Measurements from ENCODE around the gene DERL3.
A peak's percentile ranks its signal among the peaks of the same experiment; 100 is the strongest.

The DERL3 gene

DNA sequence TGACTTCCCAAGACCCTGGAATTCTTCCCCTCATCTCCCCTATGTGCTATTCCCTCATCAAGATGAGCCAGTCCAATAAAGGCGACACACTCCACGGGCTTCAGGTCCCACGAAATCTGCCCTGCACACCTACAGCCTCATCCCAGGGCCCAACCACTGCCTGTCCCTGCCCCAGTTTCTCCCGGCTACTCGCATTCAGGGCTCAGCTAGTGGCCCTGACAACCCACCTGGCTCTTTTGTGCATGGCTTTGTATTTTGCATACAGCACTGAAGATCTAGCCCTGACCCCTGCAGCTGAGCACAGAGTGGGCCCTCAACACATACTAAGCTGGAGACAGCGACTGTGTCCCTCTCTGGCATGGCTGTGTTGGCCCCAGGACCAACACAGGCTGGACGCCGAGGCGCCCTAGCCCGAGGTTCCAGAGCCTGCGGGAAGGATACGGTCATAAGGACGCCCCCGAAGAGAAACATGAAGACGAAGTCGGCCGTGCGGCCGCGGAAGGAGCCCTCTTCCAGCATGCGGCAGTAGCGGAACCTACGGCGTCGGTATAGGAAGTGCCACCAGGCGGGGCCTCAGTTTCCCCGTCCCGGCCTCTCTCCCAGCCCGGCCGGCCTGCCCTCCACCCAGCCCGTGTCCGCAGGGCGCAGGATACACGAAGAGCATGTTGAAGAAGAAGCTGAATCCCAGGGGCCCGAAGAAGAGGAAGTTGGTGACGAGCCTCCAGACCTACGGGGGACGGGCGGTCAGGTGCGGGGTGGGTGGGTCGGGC lies 710 bp downstream of the DERL3 start:
- Histone ChIP-seq H3K4me1 (ENCODE audit: insufficient read depth, low read length) (peaks cover 20% of the 10 kb centered on the region), H3K27me3 (ENCODE audit: insufficient read depth, low read length, poor library complexity) (no peaks in the 10 kb centered on the region), H4K20me1 (ENCODE audit: insufficient read depth, low read length) (peaks cover 15% of the 10 kb centered on the region), H3K27ac (ENCODE audit: low read length) (no peak overlapping the region), H3K79me2 (ENCODE audit: insufficient read depth, low read length) (no peaks in the 10 kb centered on the region), H3K4me2 (ENCODE audit: insufficient read depth, low read length) (peak overlapping the region; percentile 79), H3K9ac (ENCODE audit: low read depth, low read length) (peak overlapping the region; percentile 34; the same call in 1 of the 2 replicates), H3K36me3 (ENCODE audit: insufficient read depth, low read length) (peaks cover 43% of the 10 kb centered on the region), H3K4me3 (ENCODE audit: low read depth in 1 of 2, low read length in 2 of 2) (peak overlapping the region in 1 of 2 experiments; percentile 63; a peak in 2 of 4 replicates), H2AFZ (ENCODE audit: low read depth, low read length) (no peak overlapping the region), H3K9me3 (ENCODE audit: insufficient read depth, low read length, severe bottlenecking) (no peaks in the 10 kb centered on the region)
- DNase-seq = no peak
- TF ChIP-seq, protein P1, sequence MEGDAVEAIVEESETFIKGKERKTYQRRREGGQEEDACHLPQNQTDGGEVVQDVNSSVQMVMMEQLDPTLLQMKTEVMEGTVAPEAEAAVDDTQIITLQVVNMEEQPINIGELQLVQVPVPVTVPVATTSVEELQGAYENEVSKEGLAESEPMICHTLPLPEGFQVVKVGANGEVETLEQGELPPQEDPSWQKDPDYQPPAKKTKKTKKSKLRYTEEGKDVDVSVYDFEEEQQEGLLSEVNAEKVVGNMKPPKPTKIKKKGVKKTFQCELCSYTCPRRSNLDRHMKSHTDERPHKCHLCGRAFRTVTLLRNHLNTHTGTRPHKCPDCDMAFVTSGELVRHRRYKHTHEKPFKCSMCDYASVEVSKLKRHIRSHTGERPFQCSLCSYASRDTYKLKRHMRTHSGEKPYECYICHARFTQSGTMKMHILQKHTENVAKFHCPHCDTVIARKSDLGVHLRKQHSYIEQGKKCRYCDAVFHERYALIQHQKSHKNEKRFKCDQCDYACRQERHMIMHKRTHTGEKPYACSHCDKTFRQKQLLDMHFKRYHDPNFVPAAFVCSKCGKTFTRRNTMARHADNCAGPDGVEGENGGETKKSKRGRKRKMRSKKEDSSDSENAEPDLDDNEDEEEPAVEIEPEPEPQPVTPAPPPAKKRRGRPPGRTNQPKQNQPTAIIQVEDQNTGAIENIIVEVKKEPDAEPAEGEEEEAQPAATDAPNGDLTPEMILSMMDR (IDR thresholded peaks at IDR 0.05; ENCODE audit: borderline replicate concordance, extremely low read depth, low read length, poor library complexity, severe bottlenecking) = no peak
- TF ChIP-seq EZH2 (IDR thresholded peaks at IDR 0.05; ENCODE audit: borderline replicate concordance, low read depth, low read length, severe bottlenecking) = no peak
- no peak for ATAC-seq (ENCODE audit: insufficient read depth, low read depth)

DNA sequence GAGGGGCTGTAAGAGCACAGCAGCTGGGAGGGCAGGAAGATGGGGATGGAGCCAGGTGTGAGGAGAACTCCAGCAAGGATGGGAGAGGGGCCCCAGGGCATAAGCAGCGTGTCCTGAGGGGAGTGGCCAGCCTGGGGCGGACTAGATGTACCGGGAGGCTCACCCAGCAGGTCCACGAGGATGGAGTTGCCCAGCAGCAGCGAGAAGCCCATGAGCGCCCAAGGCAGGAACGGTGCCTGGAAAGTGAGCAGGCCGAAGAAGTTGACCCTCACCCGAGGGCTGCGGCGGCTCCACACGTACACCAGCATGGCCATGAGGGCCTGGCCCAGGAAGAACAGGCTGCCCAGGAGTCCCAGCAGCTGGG lies 1.3 kb downstream of the DERL3 start:
- Histone ChIP-seq H3K4me2 (ENCODE audit: insufficient read depth, low read length) (peak overlapping the region; percentile 79; the same call in 1 of the 2 replicates), H3K36me3 (ENCODE audit: insufficient read depth, low read length) (peaks cover 49% of the 10 kb centered on the region), H4K20me1 (ENCODE audit: insufficient read depth, low read length) (peaks cover 21% of the 10 kb centered on the region), H3K9ac (ENCODE audit: low read depth, low read length) (no peak overlapping the region), H3K4me3 (ENCODE audit: low read depth in 1 of 2, low read length in 2 of 2) (no peak overlapping the region), H3K27ac (ENCODE audit: low read length) (no peak overlapping the region; the same call in 1 of the 2 replicates), H3K79me2 (ENCODE audit: insufficient read depth, low read length) (0 out of 2 replicates have a peak, but pooled peaks cover 2% of the 10 kb centered on the region), H3K4me1 (ENCODE audit: insufficient read depth, low read length) (peaks cover 20% of the 10 kb centered on the region), H2AFZ (ENCODE audit: low read depth, low read length) (no peak overlapping the region), H3K9me3 (ENCODE audit: insufficient read depth, low read length, severe bottlenecking) (no peaks in the 10 kb centered on the region), H3K27me3 (ENCODE audit: insufficient read depth, low read length, poor library complexity) (no peaks in the 10 kb centered on the region)
- ATAC-seq (ENCODE audit: insufficient read depth, low read depth) (no peak), DNase-seq (no peak)
- TF ChIP-seq, protein P1 (IDR thresholded peaks at IDR 0.05; ENCODE audit: borderline replicate concordance, extremely low read depth, low read length, poor library complexity, severe bottlenecking) = no peak
- TF ChIP-seq EZH2 (IDR thresholded peaks at IDR 0.05; ENCODE audit: borderline replicate concordance, low read depth, low read length, severe bottlenecking) = no peak

DNA sequence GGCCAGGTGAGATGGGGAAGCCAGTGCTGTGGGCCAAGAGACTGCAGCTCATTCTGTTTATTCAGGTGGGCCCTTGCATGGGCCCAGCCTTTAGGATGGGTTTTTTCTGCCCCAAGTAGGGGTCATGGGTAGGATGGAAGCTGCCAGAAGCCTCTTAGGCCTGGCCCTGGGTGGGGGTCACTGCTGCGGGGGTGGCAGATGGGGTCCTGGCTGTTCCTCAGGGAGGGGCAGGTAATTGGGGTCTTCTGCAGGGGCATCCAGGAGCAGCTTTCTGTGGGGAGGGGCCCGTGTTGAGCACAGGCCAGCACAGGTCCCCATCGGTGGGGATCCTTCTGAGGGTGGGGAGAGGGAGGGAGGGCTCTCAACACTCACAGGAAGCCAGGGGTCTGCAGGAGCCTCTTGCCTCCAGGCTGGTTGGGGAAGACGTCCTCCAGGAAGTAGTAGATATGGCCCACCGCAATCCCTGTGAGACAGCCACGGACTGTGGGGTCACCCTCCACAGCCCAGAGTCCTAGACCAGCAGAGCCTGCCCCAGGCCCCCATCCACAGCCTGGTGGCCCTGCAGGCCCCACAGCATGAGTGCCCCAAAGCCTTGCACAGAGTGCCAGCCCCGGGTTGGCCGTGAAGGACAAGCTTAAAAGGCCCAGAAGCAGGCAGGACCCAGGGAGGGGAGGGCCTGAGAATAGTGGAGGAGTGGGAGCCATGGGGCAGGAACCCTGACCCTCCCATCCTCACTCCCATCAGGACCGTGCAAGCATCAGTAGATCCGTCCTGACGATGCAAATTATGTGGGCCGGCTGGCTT lies 1.9 kb downstream of the DERL3 start:
- H3K4me1 ChIP-seq (ENCODE audit: insufficient read depth, low read length) = peaks cover 20% of the 10 kb centered on the region
- H3K4me3 ChIP-seq (ENCODE audit: low read depth in 1 of 2, low read length in 2 of 2) = no peak overlapping the region
- H3K4me2 ChIP-seq (ENCODE audit: insufficient read depth, low read length) = no peak overlapping the region
- peaks cover 55% of the 10 kb centered on the region for H3K36me3 ChIP-seq (ENCODE audit: insufficient read depth, low read length)
- H3K79me2 ChIP-seq (ENCODE audit: insufficient read depth, low read length) = peaks cover 8% of the 10 kb centered on the region
- H3K27ac ChIP-seq (ENCODE audit: low read length) = no peak overlapping the region; the same call in 1 of the 2 replicates
- no peak overlapping the region for H3K9ac ChIP-seq (ENCODE audit: low read depth, low read length)
- DNase-seq (no peak), ATAC-seq (ENCODE audit: insufficient read depth, low read depth) (no peak)
- H2AFZ ChIP-seq (ENCODE audit: low read depth, low read length) = no peak overlapping the region
- no peaks in the 10 kb centered on the region for H3K27me3 ChIP-seq (ENCODE audit: insufficient read depth, low read length, poor library complexity)
- TF ChIP-seq, protein P1 (IDR thresholded peaks at IDR 0.05; ENCODE audit: borderline replicate concordance, extremely low read depth, low read length, poor library complexity, severe bottlenecking) = no peak
- no peak for TF ChIP-seq EZH2 (IDR thresholded peaks at IDR 0.05; ENCODE audit: borderline replicate concordance, low read depth, low read length, severe bottlenecking)
- H4K20me1 ChIP-seq (ENCODE audit: insufficient read depth, low read length) = peaks cover 27% of the 10 kb centered on the region
- H3K9me3 ChIP-seq (ENCODE audit: insufficient read depth, low read length, severe bottlenecking) = no peaks in the 10 kb centered on the region
